ENCODE measurements around the gene NELFCD. TPM values are rescaled to one million over a fixed set of nuclear protein-coding genes. Genes with fewer than 3 reads are reported as not detected.

Gene NELFCD
- total RNA-seq, 3 donors from 2014 or later: 50.1 to 78.7 (median 77.7) TPM

- Histone ChIP-seq H3K4me3 (peak overlapping the region; percentile 82 to 87 (median 82)), H3K36me3 (no peaks in the 10 kb centered on the region), H3K4me1 (peaks cover 0 to 5% of the 10 kb centered on the region in 2 donors), H3K9me3 (no peaks in the 10 kb centered on the region), H3K27ac (peak overlapping the region; percentile 88 to 89), H3K27me3 (no peaks in the 10 kb centered on the region)
- intact Hi-C loops (cut with DNase I; ENCODE audit: low total_unique reads): no loop called here
- TF ChIP-seq POLR2A (IDR thresholded peaks at IDR 0.05) (no peak), POLR2AphosphoS5 (IDR thresholded peaks at IDR 0.05) (no peak), CTCF (IDR thresholded peaks at IDR 0.05) (no peak)
- DNase-seq (ENCODE audit: low spot score in 2 of 2): no peak
Measured at GRCh38 chr20:59031564-59032022, 50.5 kb downstream of the NELFCD start.

- intact Hi-C loops (cut with DNase I; ENCODE audit: low total_unique reads): no loop called here
- peak within 1 kb of the TSS; percentile 82 to 87 (median 82) for H3K4me3 ChIP-seq
- peaks cover 0 to 5% of the 10 kb centered on the region in 2 donors for H3K4me1 ChIP-seq
- no peaks in the 10 kb centered on the region for H3K9me3 ChIP-seq
- peak within 1 kb of the TSS; percentile 88 to 89 for H3K27ac ChIP-seq
- no peaks in the 10 kb centered on the region for H3K27me3 ChIP-seq
- peak; percentile 94 to 96 for DNase-seq (ENCODE audit: low spot score in 2 of 2)
- TF ChIP-seq POLR2AphosphoS5 (IDR thresholded peaks at IDR 0.05) (peak; percentile 88 to 94 (median 93)), POLR2A (IDR thresholded peaks at IDR 0.05) (peak; percentile 91), CTCF (IDR thresholded peaks at IDR 0.05) (no peak)
- no peaks in the 10 kb centered on the region for H3K36me3 ChIP-seq
Measured at GRCh38 chr20:59032023-59032712, 51.1 kb downstream of the NELFCD start, which contains the start of gene ATP5F1E. ATP5F1E (minus strand) TSS chr20:59032335; CDS start chr20:59032251, 84 bp downstream.

GRCh38 chr20:59032713-59033059, 51.6 kb downstream of the NELFCD start:
- Histone ChIP-seq H3K4me3 (peak overlapping the region; percentile 82 to 87 (median 82)), H3K9me3 (no peaks in the 10 kb centered on the region), H3K4me1 (peaks cover 0 to 5% of the 10 kb centered on the region in 2 donors), H3K36me3 (no peaks in the 10 kb centered on the region), H3K27me3 (no peaks in the 10 kb centered on the region), H3K27ac (peak overlapping the region; percentile 88 to 89)
- intact Hi-C loops (cut with DNase I; ENCODE audit: low total_unique reads): no loop called here
- no peak for TF ChIP-seq POLR2AphosphoS5 (IDR thresholded peaks at IDR 0.05)
- TF ChIP-seq CTCF (IDR thresholded peaks at IDR 0.05): peak; percentile 14 to 47 (median 39)
- no peak for TF ChIP-seq POLR2A (IDR thresholded peaks at IDR 0.05)
- no peak for DNase-seq (ENCODE audit: low spot score in 2 of 2)

- Histone ChIP-seq H3K36me3 (no peaks in the 10 kb centered on the region), H3K9me3 (no peaks in the 10 kb centered on the region), H3K4me1 (peaks cover 0 to 5% of the 10 kb centered on the region in 2 donors), H3K27me3 (no peaks in the 10 kb centered on the region), H3K27ac (peak overlapping the region in 1 of 2 donors; percentile 89), H3K4me3 (peak overlapping the region; percentile 82 to 87 (median 82))
- no peak for DNase-seq (ENCODE audit: low spot score in 2 of 2)
- intact Hi-C loops (cut with DNase I; ENCODE audit: low total_unique reads): no loop called here
- no peak for TF ChIP-seq POLR2AphosphoS5 (IDR thresholded peaks at IDR 0.05)
- no peak for TF ChIP-seq POLR2A (IDR thresholded peaks at IDR 0.05)
- no peak for TF ChIP-seq CTCF (IDR thresholded peaks at IDR 0.05)
Measured at GRCh38 chr20:59033093-59033492, 52.0 kb downstream of the NELFCD start.

GRCh38 chr20:59033616-59034165, 52.6 kb downstream of the NELFCD start:
- Histone ChIP-seq H3K27me3 (no peaks in the 10 kb centered on the region), H3K9me3 (no peaks in the 10 kb centered on the region), H3K4me1 (peaks cover 0 to 5% of the 10 kb centered on the region in 2 donors), H3K4me3 (no peak overlapping the region), H3K36me3 (no peaks in the 10 kb centered on the region), H3K27ac (no peak overlapping the region)
- TF ChIP-seq POLR2A (IDR thresholded peaks at IDR 0.05) (no peak), POLR2AphosphoS5 (IDR thresholded peaks at IDR 0.05) (no peak), CTCF (IDR thresholded peaks at IDR 0.05) (no peak)
- no peak for DNase-seq (ENCODE audit: low spot score in 2 of 2)
- intact Hi-C loops (cut with DNase I; ENCODE audit: low total_unique reads): no loop called here
